ENCODE measurements around the gene KLK8.

- TF ChIP-seq SUZ12 (IDR thresholded peaks at IDR 0.05; ENCODE audit: extremely low read depth, insufficient read depth, insufficient read length) = no peak
- TF ChIP-seq ZNF274 (IDR thresholded peaks at IDR 0.05; ENCODE audit: low read depth, low read length) = no peak
Measured at GRCh38 chr19:50963381-50963780, 38.0 kb downstream of the KLK8 start.
